GM12873 (cell line): ENCODE results near the gene UBL4B.

Experiments
- TF ChIP-seq, protein P1 (sequence below): IDR thresholded peaks from 2 replicates; pipeline ENCODE4 v1.5.1; 2012; ENCODE audit warnings: low read depth, mild to moderate bottlenecking, moderate library complexity, low read length, control low read depth; ENCODE audit not compliant: insufficient read depth; ENCODE audit errors: missing control alignments

Gene UBL4B

GRCh38 chr1:110107867-110108469, 4.3 kb upstream of the UBL4B start:
- TF ChIP-seq, protein P1, sequence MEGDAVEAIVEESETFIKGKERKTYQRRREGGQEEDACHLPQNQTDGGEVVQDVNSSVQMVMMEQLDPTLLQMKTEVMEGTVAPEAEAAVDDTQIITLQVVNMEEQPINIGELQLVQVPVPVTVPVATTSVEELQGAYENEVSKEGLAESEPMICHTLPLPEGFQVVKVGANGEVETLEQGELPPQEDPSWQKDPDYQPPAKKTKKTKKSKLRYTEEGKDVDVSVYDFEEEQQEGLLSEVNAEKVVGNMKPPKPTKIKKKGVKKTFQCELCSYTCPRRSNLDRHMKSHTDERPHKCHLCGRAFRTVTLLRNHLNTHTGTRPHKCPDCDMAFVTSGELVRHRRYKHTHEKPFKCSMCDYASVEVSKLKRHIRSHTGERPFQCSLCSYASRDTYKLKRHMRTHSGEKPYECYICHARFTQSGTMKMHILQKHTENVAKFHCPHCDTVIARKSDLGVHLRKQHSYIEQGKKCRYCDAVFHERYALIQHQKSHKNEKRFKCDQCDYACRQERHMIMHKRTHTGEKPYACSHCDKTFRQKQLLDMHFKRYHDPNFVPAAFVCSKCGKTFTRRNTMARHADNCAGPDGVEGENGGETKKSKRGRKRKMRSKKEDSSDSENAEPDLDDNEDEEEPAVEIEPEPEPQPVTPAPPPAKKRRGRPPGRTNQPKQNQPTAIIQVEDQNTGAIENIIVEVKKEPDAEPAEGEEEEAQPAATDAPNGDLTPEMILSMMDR = no peak

DNA sequence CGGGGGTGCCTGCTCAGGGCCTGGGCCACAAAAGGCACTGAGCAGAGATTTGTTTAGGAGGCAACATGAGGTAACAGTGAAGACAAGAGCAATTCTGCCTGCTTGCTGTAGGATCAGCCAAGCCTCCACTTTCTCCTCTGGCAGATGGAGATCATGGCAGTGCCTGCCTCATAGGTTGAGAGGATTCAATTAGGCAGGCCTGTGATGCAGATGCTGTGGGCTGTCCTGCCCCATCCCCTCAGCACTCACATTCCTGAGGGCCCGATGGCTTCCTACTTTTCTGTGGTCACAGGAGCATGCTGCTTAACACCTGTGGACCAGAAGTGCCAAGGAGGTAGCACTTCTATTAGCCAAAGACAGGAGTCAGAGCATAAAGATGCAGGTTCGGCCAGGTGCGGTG, 1.2 kb upstream of the UBL4B start:
- TF ChIP-seq, protein P1 = no peak

DNA sequence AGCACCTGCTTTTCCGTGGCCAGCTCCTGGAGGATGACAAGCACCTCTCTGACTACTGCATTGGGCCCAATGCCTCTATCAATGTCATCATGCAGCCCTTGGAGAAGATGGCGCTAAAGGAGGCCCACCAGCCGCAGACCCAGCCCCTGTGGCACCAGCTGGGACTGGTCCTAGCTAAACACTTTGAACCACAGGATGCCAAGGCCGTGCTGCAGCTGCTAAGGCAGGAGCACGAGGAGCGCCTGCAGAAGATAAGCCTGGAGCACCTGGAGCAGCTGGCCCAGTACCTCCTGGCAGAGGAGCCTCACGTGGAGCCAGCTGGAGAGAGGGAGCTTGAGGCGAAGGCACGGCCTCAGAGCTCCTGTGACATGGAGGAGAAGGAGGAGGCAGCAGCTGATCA, 413 bp downstream of the UBL4B start:
- TF ChIP-seq, protein P1 = no peak

DNA sequence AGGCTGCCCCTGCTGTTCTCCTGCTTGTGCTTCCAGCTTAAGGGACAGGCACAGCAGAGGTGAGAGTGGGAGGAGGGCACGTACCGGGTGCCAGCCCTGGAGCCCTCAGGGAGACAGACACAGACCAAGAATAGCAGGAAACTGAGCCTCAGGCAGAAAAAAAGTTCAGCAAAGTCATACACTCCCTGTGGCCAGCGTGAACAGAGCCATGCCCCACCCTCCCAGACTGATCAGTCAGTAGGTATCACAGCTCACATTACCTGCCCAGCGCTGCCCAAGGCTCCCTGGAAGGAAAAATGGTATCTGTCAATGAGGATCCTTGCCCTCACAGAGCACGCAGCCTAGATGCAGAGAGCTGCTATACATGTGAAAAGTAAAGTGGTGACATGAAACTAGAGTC, 1.3 kb downstream of the UBL4B start:
- TF ChIP-seq, protein P1 = no peak

GRCh38 chr1:110114173-110114572, 1.9 kb downstream of the UBL4B start:
- TF ChIP-seq, protein P1 = no peak

DNA sequence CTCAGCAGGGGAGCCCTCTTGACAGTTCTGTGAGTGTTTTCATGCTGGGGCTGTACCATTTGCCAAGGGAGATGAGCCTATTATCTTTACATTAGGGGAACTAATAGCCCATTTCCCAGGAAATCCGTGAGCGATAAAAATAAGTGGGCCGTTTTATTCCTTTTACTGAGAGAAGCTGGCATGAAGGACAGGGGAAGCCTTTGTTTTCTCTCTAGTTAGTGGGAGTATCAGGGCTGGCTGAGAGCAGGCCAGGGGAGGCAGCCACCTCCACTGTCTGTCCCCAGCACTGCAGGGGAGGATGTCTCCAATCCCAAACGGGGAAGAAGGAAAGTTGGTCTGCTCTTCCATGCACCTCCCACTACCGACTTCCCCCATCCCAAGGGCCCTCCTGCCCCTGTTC, 2.5 kb downstream of the UBL4B start:
- TF ChIP-seq, protein P1 = no peak

GRCh38 chr1:110118636-110119396, 6.6 kb downstream of the UBL4B start:
- TF ChIP-seq, protein P1 = no peak
